Transverse colon (tissue), 4 donors: ENCODE results near the gene SOWAHA. TPM values are rescaled to one million over a fixed set of nuclear protein-coding genes. Genes with fewer than 3 reads are reported as not detected.
A peak's percentile ranks its signal among the peaks of the same experiment; 100 is the strongest.

ENCODE experiments used
- DNase-seq: peaks from one replicate; pipeline ENCODE4 v3.0.0-alpha.2; 2019
- H3K27ac ChIP-seq, 4 donors: fragments of 200-600 bp; sonication (generic); 2 replicates each; pipeline ENCODE4 v1.5.1; 2016 to 2018; ENCODE audit warnings: inconsistent platforms in 4 of 4
- H3K27me3 ChIP-seq: fragments of 200-600 bp; sonication (generic); 2 replicates; pipeline ENCODE4 v1.5.1; 2017; ENCODE audit warnings: inconsistent platforms
- H3K36me3 ChIP-seq, 4 donors: fragments of 200-600 bp; sonication (generic); 2 replicates each; pipeline ENCODE4 v1.5.1; 2017 to 2019; ENCODE audit warnings: inconsistent platforms in 4 of 4
- H3K4me1 ChIP-seq, 4 donors: fragments of 200-600 bp; sonication (generic); 2 replicates each; pipeline ENCODE4 v1.5.1; 2017 to 2020; ENCODE audit warnings: inconsistent platforms in 4 of 4
- H3K4me3 ChIP-seq, 4 donors: fragments of 200-600 bp; sonication (generic); 1 replicate in 1 of 4; 2 replicates in 3 of 4; pipeline versions ENCODE4 v1.5.1 to v1.6.1; 2017 to 2019; ENCODE audit warnings: inconsistent platforms in 4 of 4
- H3K9me3 ChIP-seq, 2 donors: fragments of 200-600 bp; sonication (generic); 2 replicates each; pipeline ENCODE4 v1.5.1; 2017 to 2019; ENCODE audit warnings: inconsistent platforms in 2 of 2
- EP300 ChIP-seq: sonication (generic); formaldehyde crosslinking; IDR thresholded peaks from one replicate; pipeline ENCODE4 v1.6.1; 2017; ENCODE audit warnings: antibody characterized with exemption, low read depth
- POLR2A ChIP-seq: fragments of 450-650 bp; IDR thresholded peaks from one replicate; pipeline ENCODE4 v1.6.1; 2016; ENCODE audit warnings: antibody characterized with exemption, mild to moderate bottlenecking, moderate library complexity
- POLR2AphosphoS5 ChIP-seq, 3 donors: sonication (generic); formaldehyde crosslinking; IDR thresholded peaks; one replicate each; pipeline ENCODE4 v1.6.1; 2016; ENCODE audit warnings: antibody characterized with exemption in 3 of 3
- WGBS, 2 donors: methylation state at CpG; one replicate each; pipeline ENCODE4 v1.1.5; 2018; ENCODE audit warnings: low coverage in 1 of 2; 5-methylcytosine and 5-hydroxymethylcytosine counted together
- in situ Hi-C, 4 donors: fragments of 200-750 bp; cut with MboI; loops; one replicate each; pipeline versions ENCODE4 v1.15.0 to v1.15.1; 2017; ENCODE audit warnings: low sequenced_read_pairs in 3 of 4, low pct_ligation_motif_present in 1 of 4, low pct_unique_long_range_greater_than_20kb in 1 of 4
- intact Hi-C: fragments of 100-400 bp; cut with DNase I; formaldehyde crosslinking; loops from one replicate; pipeline ENCODE4 v1.15.1; 2023; ENCODE audit warnings: low total_unique reads
- total RNA-seq, 4 donors: library from RNA; depleted of rRNA; stranded (reverse); fragments of >200 nt; gene quantifications; one replicate each; pipeline ENCODE4 v1.1.0, GENCODE V29; 2016
- TF ChIP-seq, protein P1 (sequence below), 5 experiments: fragments of 200-600 bp in 3 of 5; fragments of 450-650 bp in 2 of 5; sonication (generic) in 3 of 5; IDR thresholded peaks; 1 replicate in 2 of 5; 2 replicates in 3 of 5; pipeline ENCODE4 v1.5.1; 2016 to 2017; ENCODE audit warnings: antibody characterized with exemption in 5 of 5, inconsistent platforms in 3 of 5, mild to moderate bottlenecking in 2 of 5, moderate library complexity in 1 of 5

Gene SOWAHA
- total RNA-seq, 4 donors from 2014 or later, result 35.2 to 93.5 (median 76.0) TPM

DNA sequence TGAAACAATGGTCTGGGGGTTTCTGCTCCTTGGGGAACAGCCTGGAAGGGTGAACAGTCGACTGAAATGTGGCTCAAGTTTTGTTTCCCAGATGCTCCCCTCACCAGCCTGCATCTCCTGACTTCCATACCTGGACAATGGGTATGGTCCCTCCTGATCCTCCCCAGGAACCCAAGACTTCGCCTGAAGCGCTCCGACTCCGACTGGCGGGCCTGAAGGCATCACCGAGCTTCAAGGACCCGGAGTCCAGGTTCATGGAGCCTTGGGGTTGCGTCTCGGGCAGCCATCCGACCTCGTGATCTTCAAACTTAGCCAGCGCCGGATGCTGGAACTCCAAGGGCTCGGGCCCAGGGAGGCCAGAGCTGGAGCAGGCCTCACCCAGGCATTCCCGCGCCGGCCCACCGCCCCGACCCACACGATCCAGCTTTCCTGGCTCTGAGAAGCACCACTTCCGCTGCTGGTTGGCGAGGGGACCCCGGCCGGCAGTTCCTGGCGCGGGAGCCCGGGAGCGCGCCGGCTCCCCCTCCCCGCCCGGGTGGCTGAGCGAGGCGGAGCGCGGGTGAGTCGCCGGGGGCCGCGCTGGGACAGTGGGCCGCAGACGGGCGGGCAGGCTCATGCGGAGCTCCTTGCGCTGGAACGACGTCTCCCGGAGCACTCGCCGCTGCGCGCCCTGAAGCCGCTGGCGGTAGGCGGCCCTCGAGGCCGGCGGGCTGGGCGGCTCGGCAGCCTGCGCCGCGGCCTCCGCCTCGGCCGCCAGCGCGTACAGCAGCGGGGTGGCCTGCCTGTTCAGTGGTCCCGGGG lies 12.1 kb downstream of the SOWAHA start:
- Histone ChIP-seq H3K27me3 (peaks cover 14% of the 10 kb centered on the region), H3K4me1 (peaks cover 5 to 26% (median 13%) of the 10 kb centered on the region in 4 donors), H3K4me3 (peak overlapping the region in 1 of 4 donors; percentile 22), H3K36me3 (no peaks in the 10 kb centered on the region), H3K27ac (no peak overlapping the region), H3K9me3 (no peaks in the 10 kb centered on the region)
- in situ Hi-C loops (loop anchor here in 1 of 4 donors (25.0 kb wide), 1 partner anchor 438 kb away; no protein-coding TSS in a partner anchor), intact Hi-C loops (no loop called here)
- TF ChIP-seq, protein P1, sequence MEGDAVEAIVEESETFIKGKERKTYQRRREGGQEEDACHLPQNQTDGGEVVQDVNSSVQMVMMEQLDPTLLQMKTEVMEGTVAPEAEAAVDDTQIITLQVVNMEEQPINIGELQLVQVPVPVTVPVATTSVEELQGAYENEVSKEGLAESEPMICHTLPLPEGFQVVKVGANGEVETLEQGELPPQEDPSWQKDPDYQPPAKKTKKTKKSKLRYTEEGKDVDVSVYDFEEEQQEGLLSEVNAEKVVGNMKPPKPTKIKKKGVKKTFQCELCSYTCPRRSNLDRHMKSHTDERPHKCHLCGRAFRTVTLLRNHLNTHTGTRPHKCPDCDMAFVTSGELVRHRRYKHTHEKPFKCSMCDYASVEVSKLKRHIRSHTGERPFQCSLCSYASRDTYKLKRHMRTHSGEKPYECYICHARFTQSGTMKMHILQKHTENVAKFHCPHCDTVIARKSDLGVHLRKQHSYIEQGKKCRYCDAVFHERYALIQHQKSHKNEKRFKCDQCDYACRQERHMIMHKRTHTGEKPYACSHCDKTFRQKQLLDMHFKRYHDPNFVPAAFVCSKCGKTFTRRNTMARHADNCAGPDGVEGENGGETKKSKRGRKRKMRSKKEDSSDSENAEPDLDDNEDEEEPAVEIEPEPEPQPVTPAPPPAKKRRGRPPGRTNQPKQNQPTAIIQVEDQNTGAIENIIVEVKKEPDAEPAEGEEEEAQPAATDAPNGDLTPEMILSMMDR (IDR thresholded peaks at IDR 0.05), result no peak
- TF ChIP-seq EP300 (no peak), POLR2A (no peak), POLR2AphosphoS5 (IDR thresholded peaks at IDR 0.05) (no peak)
- DNase-seq, result no peak
- WGBS, 2 donors, result 95 to 97% methylated on average over 6 to 41 of the region's 71 CpGs

DNA sequence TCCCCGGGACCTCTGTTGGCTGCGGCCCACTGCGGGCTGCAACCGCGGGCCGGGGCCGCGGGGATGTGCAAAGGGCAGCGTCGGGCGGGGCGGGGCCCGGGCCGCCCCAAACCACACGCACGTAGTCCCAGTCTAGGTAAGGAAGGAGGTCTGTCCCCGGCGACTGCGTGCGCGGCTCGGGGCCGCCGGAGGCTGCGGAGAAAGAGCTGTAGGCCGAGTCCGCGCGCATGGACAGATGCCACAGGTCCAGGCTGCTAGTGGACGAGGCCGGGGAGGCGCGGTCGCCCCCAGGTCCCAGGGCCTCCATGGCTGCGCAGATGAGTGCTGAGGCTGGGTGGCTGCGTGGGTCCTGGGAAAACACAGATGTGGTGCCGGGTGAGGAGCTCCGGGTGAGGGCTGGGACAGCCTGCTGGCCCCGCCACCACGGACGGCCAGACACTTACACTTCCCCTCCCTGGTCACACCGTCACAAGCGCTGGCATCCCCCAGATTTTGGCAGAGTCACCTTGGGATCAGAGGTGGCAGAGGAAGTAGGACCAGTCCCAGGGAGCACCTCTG lies 12.8 kb downstream of the SOWAHA start:
- H3K27ac ChIP-seq, result no peak overlapping the region
- peaks cover 14% of the 10 kb centered on the region for H3K27me3 ChIP-seq
- no peak for DNase-seq
- TF ChIP-seq, protein P1 (IDR thresholded peaks at IDR 0.05), result no peak
- TF ChIP-seq EP300 (no peak), POLR2A (no peak)
- peaks cover 5 to 27% (median 15%) of the 10 kb centered on the region in 4 donors for H3K4me1 ChIP-seq
- intact Hi-C loops, result no loop called here
- no peaks in the 10 kb centered on the region for H3K36me3 ChIP-seq
- H3K9me3 ChIP-seq, result no peaks in the 10 kb centered on the region
- H3K4me3 ChIP-seq, result peak overlapping the region in 1 of 4 donors; percentile 22
- WGBS, 2 donors, result 83% methylated on average over 34 of the region's 43 CpGs; no CpG with 5 or more reads in 1 of the 2 donors
- in situ Hi-C loops, result loop anchor here in 1 of 4 donors (25.0 kb wide), 1 partner anchor 439 kb away; no protein-coding TSS in a partner anchor

DNA sequence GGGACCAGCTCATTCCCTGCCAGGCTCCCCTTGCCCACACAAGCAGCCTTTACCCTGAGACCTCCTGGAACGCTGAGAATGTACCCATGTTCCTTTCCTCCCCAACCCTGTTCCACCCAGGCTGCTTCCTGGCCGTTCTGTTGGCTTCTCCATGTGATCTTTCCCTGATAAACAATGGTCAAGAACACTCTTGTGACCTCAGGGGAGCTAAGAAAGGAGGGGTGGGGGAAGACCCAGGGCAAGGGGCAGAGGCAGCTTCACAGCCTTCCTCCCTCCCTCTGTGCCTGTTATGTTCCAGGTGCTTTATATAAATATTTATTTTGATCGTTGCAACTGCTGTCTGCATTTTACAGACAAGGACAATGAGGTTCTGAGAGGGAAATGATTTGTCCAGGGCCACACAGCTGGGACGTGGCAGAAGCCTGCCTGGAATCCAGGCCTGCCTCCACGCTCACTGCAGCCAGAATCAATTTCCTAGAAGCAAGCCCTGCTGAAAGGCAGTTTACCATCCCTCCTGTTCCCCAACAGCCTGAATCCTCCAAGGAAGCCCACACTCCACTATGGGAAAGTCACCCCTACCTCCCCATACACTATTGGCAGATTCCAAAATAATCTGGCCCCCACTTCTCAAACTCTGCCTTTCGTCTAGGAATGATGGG lies 13.5 kb downstream of the SOWAHA start:
- no peak for DNase-seq
- Histone ChIP-seq H3K9me3 (no peaks in the 10 kb centered on the region), H3K4me1 (peaks cover 5 to 33% (median 21%) of the 10 kb centered on the region in 4 donors), H3K27ac (no peak overlapping the region), H3K4me3 (no peak overlapping the region), H3K36me3 (no peaks in the 10 kb centered on the region), H3K27me3 (peaks cover 14% of the 10 kb centered on the region)
- in situ Hi-C loops, result loop anchor here in 1 of 4 donors (25.0 kb wide), 1 partner anchor 439 kb away; no protein-coding TSS in a partner anchor
- intact Hi-C loops, result no loop called here
- WGBS, 2 donors, result 37 to 68% methylated on average over 2 to 6 of the region's 6 CpGs
- TF ChIP-seq, protein P1 (IDR thresholded peaks at IDR 0.05), result no peak
- TF ChIP-seq EP300 (no peak), POLR2AphosphoS5 (IDR thresholded peaks at IDR 0.05) (no peak), POLR2A (no peak)
